HK-2 (cell line): ENCODE measurements around the gene CELF2.

Experiments used
- DNase-seq: peaks from one replicate; pipeline ENCODE4 v3.0.0-alpha.2; 2018; ENCODE audit not compliant: unreplicated experiment

CELF2 gene

DNA sequence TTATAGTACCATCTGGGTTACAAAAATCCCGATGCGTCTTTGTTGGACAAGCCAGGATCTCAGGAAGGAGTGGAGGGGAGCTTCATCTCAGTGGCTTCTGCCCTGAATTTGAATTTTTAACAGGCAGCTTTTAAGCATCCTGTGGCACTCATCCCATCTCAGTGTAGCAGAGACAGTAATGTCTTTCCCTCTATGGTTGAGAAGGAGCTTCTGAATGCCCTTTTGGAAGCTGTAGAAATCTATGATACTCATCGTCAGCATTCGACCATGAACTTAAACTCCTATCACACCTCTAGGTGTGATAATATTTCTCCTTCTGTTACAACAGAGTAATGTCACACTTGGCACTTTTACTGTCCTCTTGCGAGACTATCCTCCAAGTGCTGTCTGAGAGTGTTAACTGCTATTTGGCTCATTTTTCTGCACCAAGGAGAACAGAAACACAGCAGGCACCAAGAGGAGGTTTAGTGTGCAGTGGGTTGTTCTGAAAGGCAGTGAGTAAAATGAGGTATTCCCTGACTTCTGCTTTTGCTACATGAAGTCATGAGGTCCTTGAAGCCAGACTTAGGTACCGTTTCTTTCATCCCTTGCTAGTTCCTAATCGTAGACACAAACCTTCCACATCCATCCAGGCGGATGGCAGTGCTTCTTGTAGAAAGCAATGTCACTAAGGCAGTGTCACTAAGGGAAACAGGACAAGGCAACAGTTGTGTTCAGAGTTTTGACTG, 177.4 kb downstream of the CELF2 start:
- no peak for DNase-seq

- no peak for DNase-seq
These were observed 178.0 kb downstream of the CELF2 start for GRCh38 chr10:11195623-11196022.

- no peak for DNase-seq
These were observed 179.6 kb downstream of the CELF2 start for GRCh38 chr10:11197266-11197712.

- DNase-seq, result no peak
These were observed 180.2 kb downstream of the CELF2 start for GRCh38 chr10:11197878-11198277.

- no peak for DNase-seq
These were observed 184.2 kb downstream of the CELF2 start for GRCh38 chr10:11201911-11202310.

- no peak for DNase-seq
These were observed 186.8 kb downstream of the CELF2 start for GRCh38 chr10:11204351-11204942.

- DNase-seq, result no peak
These were observed 187.5 kb downstream of the CELF2 start for GRCh38 chr10:11205030-11205772.

DNA sequence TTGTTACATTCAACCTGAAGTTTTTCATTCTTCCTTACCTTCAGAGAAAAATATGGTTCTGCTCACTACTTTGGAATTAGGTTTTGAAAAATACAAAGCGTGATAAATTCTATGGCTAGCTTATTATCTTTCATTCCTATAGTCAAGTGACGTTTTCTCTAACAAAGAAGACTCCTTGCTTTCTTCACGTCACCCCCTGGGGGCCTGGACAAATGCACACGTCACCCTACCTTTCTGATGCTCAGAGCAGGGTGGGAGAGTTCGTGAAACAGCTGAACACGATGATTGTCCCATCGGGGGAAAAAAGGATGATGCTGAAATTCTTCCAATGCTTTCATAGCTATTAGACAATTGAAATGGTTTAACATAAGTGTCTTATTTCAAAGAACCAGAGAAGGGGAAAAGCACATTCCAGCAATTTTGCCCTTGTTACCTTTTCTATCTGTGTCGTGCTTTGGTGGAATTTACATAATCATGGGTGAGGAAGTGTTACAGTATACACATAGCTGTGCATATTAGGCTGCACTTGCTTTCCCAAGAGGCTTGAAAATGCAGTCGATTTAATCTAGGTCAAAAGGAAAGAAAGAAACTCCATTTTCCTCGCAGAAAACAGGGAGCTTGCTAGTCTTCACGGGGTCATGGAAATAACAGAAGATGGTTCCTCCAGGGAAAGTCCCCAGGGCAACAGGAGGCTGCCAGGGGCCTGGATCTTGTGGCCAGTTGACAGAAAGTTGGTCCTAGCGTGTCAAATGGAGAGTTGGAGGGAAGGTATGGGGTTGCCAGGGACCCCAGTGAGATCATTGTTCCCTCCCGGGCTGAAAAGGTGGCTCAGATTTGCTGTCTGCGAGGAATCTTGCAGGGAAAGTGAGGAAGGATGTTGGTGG, 189.2 kb downstream of the CELF2 start:
- no peak for DNase-seq

GRCh38 chr10:11207560-11207844, 189.8 kb downstream of the CELF2 start:
- DNase-seq, result no peak

DNA sequence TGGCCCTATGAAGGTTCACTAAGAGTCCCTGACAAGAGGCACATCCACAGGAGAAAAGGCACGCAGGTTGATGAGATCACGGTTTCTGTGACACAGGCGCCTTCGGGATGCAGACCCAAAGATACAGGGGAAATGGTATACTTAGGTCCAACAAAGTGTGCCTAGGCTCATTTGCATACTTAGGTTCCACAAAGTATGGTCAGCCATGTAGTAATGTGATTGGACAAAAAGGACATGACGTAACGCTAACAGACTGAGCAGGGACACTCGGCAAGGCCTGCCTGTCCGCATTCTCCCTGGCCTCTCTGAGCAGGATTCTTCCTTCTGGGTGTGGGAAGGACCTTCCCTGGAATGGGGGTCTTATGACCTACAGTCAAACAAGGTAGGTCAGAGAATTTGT, 190.6 kb downstream of the CELF2 start:
- no peak for DNase-seq

DNA sequence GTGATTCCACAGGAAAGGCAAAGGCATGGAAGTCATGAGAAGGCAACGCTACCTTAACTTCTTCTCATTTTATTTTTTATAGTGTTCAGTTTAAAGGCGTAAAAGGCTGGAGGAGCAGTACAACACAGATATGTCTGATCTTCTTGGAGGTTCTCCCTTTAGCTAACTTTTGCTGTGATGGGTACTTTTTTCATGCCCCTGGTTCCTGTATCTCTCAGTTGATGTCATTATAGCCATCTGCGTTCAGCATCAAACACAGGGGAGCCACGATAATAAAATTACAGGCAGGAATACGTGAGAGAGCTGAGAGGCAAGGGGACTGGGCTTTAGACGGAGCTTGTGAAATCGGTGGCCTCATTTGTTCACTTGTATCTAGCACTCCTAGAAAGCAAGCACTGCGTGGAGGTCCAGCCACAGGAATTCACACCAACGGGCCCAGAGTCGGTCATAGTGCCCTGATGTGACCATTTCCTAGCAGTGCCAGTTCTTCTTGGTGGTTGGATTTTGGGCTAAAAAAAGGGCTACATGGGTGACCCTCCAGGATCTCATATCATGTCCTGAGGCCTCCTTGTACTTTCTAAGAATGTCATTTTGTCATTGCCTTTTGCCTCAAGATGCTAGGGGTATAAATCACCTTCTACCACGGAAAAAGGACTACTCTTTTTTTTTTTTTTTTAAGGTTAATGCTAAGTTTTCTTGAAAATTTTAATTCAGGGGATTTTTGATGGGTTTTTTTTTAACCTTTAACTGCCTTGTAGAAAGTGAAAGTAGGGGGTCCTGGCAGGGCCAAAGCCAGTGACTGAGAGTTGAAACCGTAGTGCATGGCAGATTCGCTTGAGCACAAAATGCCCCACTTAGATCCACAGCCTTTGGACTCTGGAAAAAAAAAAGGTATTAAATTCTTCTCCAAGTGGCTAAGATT, 191.5 kb downstream of the CELF2 start:
- no peak for DNase-seq

- DNase-seq, result no peak
These were observed 192.1 kb downstream of the CELF2 start for GRCh38 chr10:11209830-11210181.

DNA sequence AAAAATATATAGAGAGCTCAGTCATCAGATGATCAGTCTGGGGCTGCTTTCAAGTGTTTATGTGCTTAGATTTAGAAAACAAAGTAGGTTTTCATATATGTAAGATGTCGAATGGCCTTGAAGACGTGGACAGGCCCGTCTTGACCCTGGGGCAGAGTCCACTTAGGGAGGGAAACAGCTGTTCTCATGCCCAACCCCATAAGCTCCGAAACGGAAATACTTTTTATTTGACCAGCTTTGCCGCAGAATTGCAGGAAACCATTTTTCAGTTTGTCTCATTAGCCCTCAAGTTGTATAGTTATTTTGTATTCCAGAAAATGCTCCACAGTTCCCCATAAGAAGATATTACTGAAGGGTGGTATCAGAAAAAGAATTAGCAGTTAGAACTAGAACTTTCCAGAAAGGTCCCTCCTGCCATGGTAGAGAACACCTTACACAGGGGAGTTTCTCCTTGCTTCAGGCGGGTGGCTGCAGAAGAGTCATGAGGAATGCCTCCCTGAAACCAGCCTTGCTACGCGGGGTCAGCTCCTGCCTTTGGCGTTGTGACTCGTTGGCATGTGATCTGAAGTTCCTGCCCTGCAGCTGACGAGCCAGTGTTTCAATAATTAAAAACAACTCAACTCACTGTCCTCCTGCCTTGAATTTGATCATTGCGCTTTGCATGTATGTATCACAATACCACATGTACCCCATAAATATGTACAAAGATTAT, 192.7 kb downstream of the CELF2 start:
- DNase-seq, result peak; percentile 0

- no peak for DNase-seq
These were observed 194.8 kb downstream of the CELF2 start for GRCh38 chr10:11212288-11213085.

- no peak for DNase-seq
These were observed 195.5 kb downstream of the CELF2 start for GRCh38 chr10:11213137-11213536.

DNA sequence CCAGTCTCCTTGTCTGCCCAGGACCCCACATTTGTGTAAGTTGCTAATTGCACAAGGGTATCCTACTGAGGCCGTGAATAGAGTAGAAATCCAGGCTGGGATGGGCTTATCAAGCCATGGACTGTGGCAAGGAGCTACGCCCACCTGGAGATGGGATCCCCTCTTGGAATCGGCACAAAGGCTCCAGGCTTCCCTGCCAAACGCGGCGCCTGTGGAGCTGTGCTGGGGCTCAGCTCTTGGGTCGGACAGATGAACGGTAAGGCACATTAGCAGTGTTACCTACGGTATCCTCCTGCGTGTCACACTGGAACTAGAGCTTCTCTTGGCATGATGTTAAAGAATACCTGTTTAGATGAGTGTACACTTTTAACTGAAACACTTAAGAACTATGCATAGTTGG, 196.7 kb downstream of the CELF2 start:
- DNase-seq, result no peak

GRCh38 chr10:11215471-11215870, 197.8 kb downstream of the CELF2 start:
- no peak for DNase-seq

- DNase-seq, result no peak
These were observed 199.8 kb downstream of the CELF2 start for GRCh38 chr10:11217521-11217920.

DNA sequence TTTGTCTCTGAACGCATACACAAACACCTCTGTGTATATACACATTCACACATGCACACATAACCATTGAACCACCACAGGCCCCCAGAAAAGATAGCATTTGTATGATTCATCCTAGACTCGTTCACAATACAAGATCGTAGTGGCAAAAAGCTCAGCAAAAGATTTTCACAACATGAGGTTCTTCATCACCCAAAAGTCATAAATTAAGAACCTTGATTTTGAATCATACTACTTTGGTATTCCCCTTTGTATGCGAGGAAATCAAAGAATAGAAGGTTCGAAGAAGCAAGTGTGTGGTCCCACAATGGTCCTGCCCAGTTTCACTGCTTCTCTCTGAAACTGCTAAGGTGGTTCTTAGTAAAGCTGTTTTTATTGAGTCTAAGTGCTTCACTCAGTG, 200.7 kb downstream of the CELF2 start:
- no peak for DNase-seq

- DNase-seq, result no peak
These were observed 201.8 kb downstream of the CELF2 start for GRCh38 chr10:11219431-11219830.
